Nephron (organoid): ENCODE measurements around the gene CYP4B1.

Source experiments
- H3K27ac Mint-ChIP-seq, 3 experiments: 2 replicates each; pipeline ENCODE4 v1.8.0; 2020; ENCODE audit warnings: mixed read lengths in 3 of 3, mild to moderate bottlenecking in 2 of 3, moderate library complexity in 1 of 3
- H3K27me3 Mint-ChIP-seq: 2 replicates; pipeline ENCODE4 v1.8.0; 2021; ENCODE audit warnings: low read depth, mild to moderate bottlenecking, moderate library complexity, mixed read lengths
- H3K36me3 Mint-ChIP-seq: 2 replicates; pipeline ENCODE4 v1.8.0; 2020; ENCODE audit warnings: low read depth, mixed read lengths
- H3K4me1 Mint-ChIP-seq: 2 replicates; pipeline ENCODE4 v1.8.0; 2020; ENCODE audit warnings: mixed read lengths
- H3K4me3 Mint-ChIP-seq, 3 experiments: 2 replicates each; pipeline ENCODE4 v1.8.0; 2020; ENCODE audit warnings: mild to moderate bottlenecking in 3 of 3, mixed read lengths in 3 of 3, moderate library complexity in 2 of 3
- H3K9me3 Mint-ChIP-seq: 2 replicates; pipeline ENCODE4 v1.8.0; 2020; ENCODE audit warnings: mixed read lengths
- CTCF ChIP-seq, 3 experiments: fragments of 200-600 bp; sonication (generic); IDR thresholded peaks; one replicate each; pipeline ENCODE4 v1.5.0; 2021; ENCODE audit warnings: antibody characterized with exemption in 3 of 3; ENCODE audit not compliant: unreplicated experiment in 3 of 3

The CYP4B1 gene

GRCh38 chr1:46801323-46802055 is 2.6 kb downstream of the CYP4B1 start:
- Mint-ChIP-seq H3K9me3 (no peaks in the 10 kb centered on the region), H3K27ac (no peak overlapping the region), H3K27me3 (peaks cover 11% of the 10 kb centered on the region), H3K4me1 (no peaks in the 10 kb centered on the region), H3K36me3 (no peaks in the 10 kb centered on the region), H3K4me3 (no peak overlapping the region)
- no peak for TF ChIP-seq CTCF (IDR thresholded peaks at IDR 0.05; ENCODE audit: unreplicated experiment in 3 of 3)

- H3K36me3 Mint-ChIP-seq: no peaks in the 10 kb centered on the region
- H3K9me3 Mint-ChIP-seq: no peaks in the 10 kb centered on the region
- H3K4me1 Mint-ChIP-seq: no peaks in the 10 kb centered on the region
- peaks cover 11% of the 10 kb centered on the region for H3K27me3 Mint-ChIP-seq
- no peak for TF ChIP-seq CTCF (IDR thresholded peaks at IDR 0.05; ENCODE audit: unreplicated experiment in 3 of 3)
- no peak overlapping the region for H3K27ac Mint-ChIP-seq
- no peak overlapping the region for H3K4me3 Mint-ChIP-seq
Observed at GRCh38 chr1:46802081-46802480, 3.2 kb downstream of the CYP4B1 start.

GRCh38 chr1:46802901-46803574 is 4.2 kb downstream of the CYP4B1 start:
- H3K27ac Mint-ChIP-seq: no peak overlapping the region
- TF ChIP-seq CTCF (IDR thresholded peaks at IDR 0.05; ENCODE audit: unreplicated experiment in 3 of 3): no peak
- H3K27me3 Mint-ChIP-seq: peaks cover 19% of the 10 kb centered on the region
- peaks cover 8% of the 10 kb centered on the region for H3K9me3 Mint-ChIP-seq
- no peaks in the 10 kb centered on the region for H3K36me3 Mint-ChIP-seq
- H3K4me3 Mint-ChIP-seq: no peak overlapping the region
- H3K4me1 Mint-ChIP-seq: no peaks in the 10 kb centered on the region

GRCh38 chr1:46804027-46804889 is 5.4 kb downstream of the CYP4B1 start:
- Mint-ChIP-seq H3K27ac (no peak overlapping the region), H3K9me3 (peaks cover 8% of the 10 kb centered on the region), H3K27me3 (peaks cover 17% of the 10 kb centered on the region), H3K36me3 (no peaks in the 10 kb centered on the region), H3K4me3 (no peak overlapping the region), H3K4me1 (no peaks in the 10 kb centered on the region)
- TF ChIP-seq CTCF (IDR thresholded peaks at IDR 0.05; ENCODE audit: unreplicated experiment in 3 of 3): no peak

- no peak overlapping the region for H3K4me3 Mint-ChIP-seq
- no peaks in the 10 kb centered on the region for H3K36me3 Mint-ChIP-seq
- peaks cover 9% of the 10 kb centered on the region for H3K9me3 Mint-ChIP-seq
- H3K27ac Mint-ChIP-seq: no peak overlapping the region
- TF ChIP-seq CTCF (IDR thresholded peaks at IDR 0.05; ENCODE audit: unreplicated experiment in 3 of 3): no peak
- H3K27me3 Mint-ChIP-seq: peaks cover 13% of the 10 kb centered on the region
- no peaks in the 10 kb centered on the region for H3K4me1 Mint-ChIP-seq
Observed at GRCh38 chr1:46804926-46805325, 6.1 kb downstream of the CYP4B1 start.
